ENCODE measurements around the gene ALDH3B1.
A peak's percentile ranks its signal among the peaks of the same experiment; 100 is the strongest.

The ALDH3B1 gene

GRCh38 chr11:68014947-68015447, 4.9 kb downstream of the ALDH3B1 start:
- H3K27ac Mint-ChIP-seq, result no peak overlapping the region
- peaks cover 10 to 18% of the 10 kb centered on the region in 2 donors for H3K4me1 Mint-ChIP-seq
- ATAC-seq (replicated peaks), result no peak
- H3K27me3 Mint-ChIP-seq, result no peaks in the 10 kb centered on the region
- DNase-seq, result no peak
- H3K4me3 Mint-ChIP-seq, result no peak overlapping the region
- no peaks in the 10 kb centered on the region for H3K36me3 Mint-ChIP-seq
- no peaks in the 10 kb centered on the region for H3K9me3 Mint-ChIP-seq

- no peaks in the 10 kb centered on the region for H3K27me3 Mint-ChIP-seq
- peaks cover 6 to 14% of the 10 kb centered on the region in 2 donors for H3K4me1 Mint-ChIP-seq
- H3K9me3 Mint-ChIP-seq, result no peaks in the 10 kb centered on the region
These were observed 5.3 kb downstream of the ALDH3B1 start for GRCh38 chr11:68015467-68015866.

GRCh38 chr11:68016161-68016903, 6.2 kb downstream of the ALDH3B1 start:
- Mint-ChIP-seq H3K36me3 (no peaks in the 10 kb centered on the region), H3K9me3 (no peaks in the 10 kb centered on the region), H3K27me3 (no peaks in the 10 kb centered on the region), H3K4me1 (peaks cover 3 to 5% of the 10 kb centered on the region in 2 donors), H3K27ac (no peak overlapping the region), H3K4me3 (no peak overlapping the region)
- no peak for ATAC-seq (replicated peaks)
- no peak for DNase-seq

More at GRCh38 chr11:68015467-68015866, 5.3 kb downstream of the ALDH3B1 start:
- no peak overlapping the region for H3K27ac Mint-ChIP-seq
- no peak for ATAC-seq (replicated peaks)
- no peaks in the 10 kb centered on the region for H3K36me3 Mint-ChIP-seq
- no peak for DNase-seq
- no peak overlapping the region for H3K4me3 Mint-ChIP-seq

GRCh38 chr11:68016904-68017817, 7.0 kb downstream of the ALDH3B1 start:
- no peak overlapping the region for H3K4me3 Mint-ChIP-seq

GRCh38 chr11:68017980-68018729, 8.0 kb downstream of the ALDH3B1 start:
- Mint-ChIP-seq H3K4me3 (no peak overlapping the region), H3K4me1 (no peaks in the 10 kb centered on the region), H3K27ac (peak overlapping the region; percentile 37), H3K9me3 (no peaks in the 10 kb centered on the region), H3K27me3 (no peaks in the 10 kb centered on the region), H3K36me3 (no peaks in the 10 kb centered on the region)
- ATAC-seq (replicated peaks) (no peak), DNase-seq (no peak)

More at GRCh38 chr11:68016904-68017817, 7.0 kb downstream of the ALDH3B1 start:
- ATAC-seq (replicated peaks) (no peak), DNase-seq (no peak)
- no peaks in the 10 kb centered on the region for H3K9me3 Mint-ChIP-seq
- H3K4me1 Mint-ChIP-seq, result no peaks in the 10 kb centered on the region
- no peaks in the 10 kb centered on the region for H3K36me3 Mint-ChIP-seq
- no peaks in the 10 kb centered on the region for H3K27me3 Mint-ChIP-seq
- H3K27ac Mint-ChIP-seq, result no peak overlapping the region

- DNase-seq (no peak), ATAC-seq (replicated peaks) (no peak)
- Mint-ChIP-seq H3K4me3 (no peak overlapping the region), H3K4me1 (no peaks in the 10 kb centered on the region), H3K9me3 (no peaks in the 10 kb centered on the region), H3K36me3 (no peaks in the 10 kb centered on the region), H3K27me3 (no peaks in the 10 kb centered on the region), H3K27ac (no peak overlapping the region)
These were observed 8.6 kb downstream of the ALDH3B1 start for GRCh38 chr11:68018730-68019190.

GRCh38 chr11:68019486-68019885, 9.4 kb downstream of the ALDH3B1 start:
- Mint-ChIP-seq H3K4me1 (no peaks in the 10 kb centered on the region), H3K27ac (no peak overlapping the region), H3K36me3 (no peaks in the 10 kb centered on the region), H3K27me3 (no peaks in the 10 kb centered on the region), H3K9me3 (no peaks in the 10 kb centered on the region), H3K4me3 (no peak overlapping the region)
- DNase-seq, result no peak
- no peak for ATAC-seq (replicated peaks)

GRCh38 chr11:68020575-68020974, 10.4 kb downstream of the ALDH3B1 start:
- ATAC-seq (replicated peaks) (no peak), DNase-seq (no peak)
- H3K36me3 Mint-ChIP-seq, result peaks cover 4 to 9% of the 10 kb centered on the region in 2 donors
- H3K4me1 Mint-ChIP-seq, result peaks cover 6 to 7% of the 10 kb centered on the region in 2 donors
- H3K27me3 Mint-ChIP-seq, result no peaks in the 10 kb centered on the region
- H3K9me3 Mint-ChIP-seq, result no peaks in the 10 kb centered on the region
- no peak overlapping the region for H3K27ac Mint-ChIP-seq
- H3K4me3 Mint-ChIP-seq, result no peak overlapping the region

GRCh38 chr11:68021167-68021787, 11.2 kb downstream of the ALDH3B1 start:
- Mint-ChIP-seq H3K4me3 (no peak overlapping the region), H3K27ac (no peak overlapping the region), H3K36me3 (peaks cover 5 to 15% of the 10 kb centered on the region in 2 donors), H3K4me1 (peaks cover 7 to 12% of the 10 kb centered on the region in 2 donors), H3K27me3 (no peaks in the 10 kb centered on the region), H3K9me3 (no peaks in the 10 kb centered on the region)
- DNase-seq (no peak), ATAC-seq (replicated peaks) (no peak)

- Mint-ChIP-seq H3K27ac (no peak overlapping the region), H3K4me3 (no peak overlapping the region), H3K27me3 (no peaks in the 10 kb centered on the region), H3K4me1 (peaks cover 7 to 12% of the 10 kb centered on the region in 2 donors), H3K9me3 (no peaks in the 10 kb centered on the region), H3K36me3 (peaks cover 5 to 15% of the 10 kb centered on the region in 2 donors)
- DNase-seq, result no peak
- no peak for ATAC-seq (replicated peaks)
These were observed 12.4 kb downstream of the ALDH3B1 start for GRCh38 chr11:68022531-68022930.

GRCh38 chr11:68024508-68024907, 14.4 kb downstream of the ALDH3B1 start:
- Mint-ChIP-seq H3K4me3 (no peak overlapping the region), H3K36me3 (peaks cover 8 to 18% of the 10 kb centered on the region in 2 donors), H3K9me3 (no peaks in the 10 kb centered on the region), H3K27ac (no peak overlapping the region), H3K4me1 (peaks cover 14 to 21% of the 10 kb centered on the region in 2 donors), H3K27me3 (no peaks in the 10 kb centered on the region)
- DNase-seq (no peak), ATAC-seq (replicated peaks) (no peak)

GRCh38 chr11:68025047-68025446, 14.9 kb downstream of the ALDH3B1 start:
- ATAC-seq (replicated peaks), result peak; percentile 51 to 65
- Mint-ChIP-seq H3K36me3 (peaks cover 8 to 18% of the 10 kb centered on the region in 2 donors), H3K4me1 (peaks cover 16 to 27% of the 10 kb centered on the region in 2 donors), H3K4me3 (no peak overlapping the region), H3K27me3 (no peaks in the 10 kb centered on the region), H3K9me3 (no peaks in the 10 kb centered on the region), H3K27ac (no peak overlapping the region)
- DNase-seq, result no peak

- Mint-ChIP-seq H3K27ac (no peak overlapping the region), H3K4me1 (peaks cover 20 to 39% of the 10 kb centered on the region in 2 donors), H3K36me3 (peaks cover 9 to 20% of the 10 kb centered on the region in 2 donors), H3K27me3 (no peaks in the 10 kb centered on the region), H3K4me3 (no peak overlapping the region), H3K9me3 (no peaks in the 10 kb centered on the region)
- no peak for ATAC-seq (replicated peaks)
- no peak for DNase-seq
These were observed 16.4 kb downstream of the ALDH3B1 start for GRCh38 chr11:68026391-68027105.
